Mucosa of rectum (tissue), 2 donors: ENCODE data around the gene PDS5A.
"Not testable (repeated sequence)": the region's sequence is repeated elsewhere in the genome, so short reads cannot be mapped to it uniquely, and the experiment has no call there.

ENCODE experiments used
- H3K27ac ChIP-seq, 2 donors: one replicate each; pipeline ENCODE4 v1.7.0; 2013; ENCODE audit warnings: inconsistent platforms in 2 of 2, low read depth in 2 of 2, low read length in 2 of 2
- H3K27me3 ChIP-seq, 2 donors: one replicate each; pipeline ENCODE4 v1.7.0; 2013; ENCODE audit warnings: low read length in 2 of 2; ENCODE audit not compliant: control insufficient read depth in 2 of 2, insufficient read depth in 2 of 2
- H3K36me3 ChIP-seq, 2 donors: one replicate each; pipeline ENCODE4 v1.7.0; 2013; ENCODE audit warnings: low read length in 2 of 2; ENCODE audit not compliant: control insufficient read depth in 2 of 2, insufficient read depth in 2 of 2
- H3K4me1 ChIP-seq, 2 donors: one replicate each; pipeline ENCODE4 v1.7.0; 2013; ENCODE audit warnings: low read length in 2 of 2, mild to moderate bottlenecking in 1 of 2; ENCODE audit not compliant: control insufficient read depth in 2 of 2, insufficient read depth in 2 of 2
- H3K4me3 ChIP-seq, 2 donors: one replicate each; pipeline ENCODE4 v1.7.0; 2013; ENCODE audit warnings: low read length in 2 of 2
- H3K9ac ChIP-seq, 2 donors: one replicate each; pipeline ENCODE4 v1.7.0; 2013; ENCODE audit warnings: low read length in 2 of 2, low read depth in 1 of 2, mild to moderate bottlenecking in 1 of 2
- H3K9me3 ChIP-seq, 2 donors: one replicate each; pipeline ENCODE4 v1.7.0; 2013; ENCODE audit warnings: low read length in 2 of 2; ENCODE audit not compliant: control insufficient read depth in 2 of 2
- donor health status: healthy.
- donor health status: Normal muscosa, but diverticular disease.

PDS5A gene

GRCh38 chr4:39818646-39819045 is 159.1 kb downstream of the PDS5A start:
- Histone ChIP-seq H3K9ac (no peak overlapping the region), H3K27ac (no peak overlapping the region), H3K4me1 (no peaks in the 10 kb centered on the region), H3K36me3 (peaks cover 3 to 4% of the 10 kb centered on the region in 2 donors), H3K4me3 (no peak overlapping the region), H3K27me3 (no peaks in the 10 kb centered on the region), H3K9me3 (no peaks in the 10 kb centered on the region)

DNA sequence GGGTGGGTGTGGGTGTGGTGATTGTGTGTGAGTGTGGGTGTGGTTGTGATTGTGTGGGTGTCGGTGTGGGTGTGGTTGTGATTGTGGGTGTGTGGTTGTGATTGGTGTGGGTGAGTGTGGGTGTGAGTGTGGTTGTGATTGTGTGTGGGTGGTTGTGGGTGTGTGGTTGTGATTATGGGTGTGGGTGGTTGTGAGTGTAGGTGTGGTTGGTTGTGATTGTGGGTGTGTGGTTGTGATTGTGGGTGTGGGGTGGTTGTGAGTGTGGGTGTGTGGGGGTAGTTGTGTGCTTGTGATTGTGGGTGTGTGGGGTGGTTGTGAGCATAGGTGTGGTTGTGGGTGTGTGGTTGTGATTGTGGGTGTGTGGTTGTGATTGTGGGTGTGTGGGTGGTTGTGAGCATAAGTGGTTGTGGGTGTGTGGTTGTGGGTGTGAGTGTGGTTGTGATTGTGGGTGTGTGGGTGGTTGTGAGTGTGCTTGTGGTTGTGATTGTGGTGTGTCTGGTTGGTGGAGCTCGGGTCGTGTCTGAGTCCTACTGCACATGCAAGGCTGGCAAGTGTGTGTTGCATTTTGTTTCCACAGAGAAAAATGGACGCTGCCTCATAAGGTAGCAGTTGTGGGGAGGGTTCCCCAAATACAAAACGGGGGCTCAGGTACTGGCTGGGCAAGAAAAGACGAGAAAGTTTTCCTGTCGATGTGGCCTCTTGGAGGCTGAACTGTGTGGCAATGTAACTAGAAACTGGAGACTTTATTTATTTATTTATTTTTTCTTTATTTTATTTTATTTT is 163.1 kb downstream of the PDS5A start:
- Histone ChIP-seq H3K4me1 (no peaks in the 10 kb centered on the region), H3K4me3 (no peak overlapping the region), H3K27me3 (no peaks in the 10 kb centered on the region), H3K36me3 (no peaks in the 10 kb centered on the region), H3K9ac (no peak overlapping the region), H3K27ac (no peak overlapping the region), H3K9me3 (no peaks in the 10 kb centered on the region)

DNA sequence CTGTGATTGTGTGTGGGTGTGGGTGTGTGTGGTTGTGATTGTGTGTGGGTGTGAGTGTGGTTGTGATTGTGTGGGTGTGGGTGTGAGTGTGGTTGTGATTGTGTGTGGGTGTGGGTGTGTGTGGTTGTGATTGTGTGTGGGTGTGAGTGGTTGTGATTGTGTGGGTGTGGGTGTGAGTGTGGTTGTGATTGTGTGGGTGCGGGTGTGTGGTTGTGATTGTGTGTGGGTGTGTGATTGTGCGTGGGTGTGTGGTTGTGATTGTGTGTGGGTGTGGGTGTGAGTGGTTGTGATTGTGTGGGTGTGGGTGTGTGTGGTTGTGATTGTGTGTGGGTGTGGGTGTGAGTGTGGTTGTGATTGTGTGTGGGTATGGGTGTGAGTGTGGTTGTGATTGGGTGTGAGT is 163.9 kb downstream of the PDS5A start:
- not testable (repeated sequence) for H3K27ac ChIP-seq, H3K27me3 ChIP-seq, H3K9me3 ChIP-seq

DNA sequence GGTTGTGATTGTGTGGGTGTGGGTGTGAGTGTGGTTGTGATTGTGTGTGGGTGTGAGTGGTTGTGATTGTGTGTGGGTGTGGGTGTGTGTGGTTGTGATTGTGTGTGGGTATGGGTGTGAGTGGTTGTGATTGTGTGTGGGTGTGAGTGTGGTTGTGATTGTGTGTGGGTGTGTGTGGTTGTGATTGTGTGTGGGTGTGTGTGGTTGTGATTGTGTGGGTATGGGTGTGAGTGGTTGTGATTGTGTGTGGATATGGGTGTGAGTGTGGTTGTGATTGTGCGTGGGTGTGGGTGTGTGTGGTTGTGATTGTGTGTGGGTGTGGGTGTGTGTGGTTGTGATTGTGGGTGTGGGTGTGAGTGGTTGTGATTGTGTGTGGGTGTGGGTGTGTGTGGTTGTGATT is 164.7 kb downstream of the PDS5A start:
- H3K27me3 ChIP-seq, H3K9me3 ChIP-seq, H3K4me1 ChIP-seq, H3K36me3 ChIP-seq, H3K27ac ChIP-seq, H3K9ac ChIP-seq, H3K4me3 ChIP-seq: not testable (repeated sequence)

More for the DNA sequence above, 163.9 kb downstream of the PDS5A start:
- not testable (repeated sequence) for H3K4me1 ChIP-seq, H3K36me3 ChIP-seq, H3K4me3 ChIP-seq, H3K9ac ChIP-seq

DNA sequence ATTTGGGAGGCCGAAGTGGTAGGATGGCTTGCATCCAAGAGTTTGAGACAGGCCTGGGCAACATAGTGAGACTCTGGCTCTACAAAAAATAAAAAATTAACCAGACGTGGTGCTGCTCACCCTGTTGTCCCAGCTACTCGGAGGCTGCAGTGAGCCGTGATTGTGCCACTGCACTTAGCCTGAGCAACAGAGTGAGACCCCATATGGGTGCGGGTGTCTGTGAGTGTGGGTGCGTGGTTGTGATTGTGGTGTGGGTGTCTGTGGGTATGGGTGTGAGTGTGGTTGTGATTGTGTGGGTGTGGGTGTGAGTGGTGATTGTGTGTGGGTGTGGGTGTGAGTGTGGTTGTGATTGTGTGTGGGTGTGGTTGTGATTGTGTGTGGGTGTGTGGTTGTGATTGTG is 165.2 kb downstream of the PDS5A start:
- Histone ChIP-seq H3K27ac (no peak overlapping the region), H3K27me3 (no peaks in the 10 kb centered on the region), H3K4me1 (no peaks in the 10 kb centered on the region), H3K4me3 (no peak overlapping the region), H3K9me3 (no peaks in the 10 kb centered on the region), H3K9ac (no peak overlapping the region), H3K36me3 (no peaks in the 10 kb centered on the region)

- H3K36me3 ChIP-seq = no peaks in the 10 kb centered on the region
- H3K9me3 ChIP-seq = no peaks in the 10 kb centered on the region
- no peaks in the 10 kb centered on the region for H3K4me1 ChIP-seq
- no peak overlapping the region for H3K27ac ChIP-seq
- no peak overlapping the region for H3K9ac ChIP-seq
- no peaks in the 10 kb centered on the region for H3K27me3 ChIP-seq
- no peak overlapping the region for H3K4me3 ChIP-seq
These were observed 169.4 kb downstream of the PDS5A start for GRCh38 chr4:39808231-39808749.

DNA sequence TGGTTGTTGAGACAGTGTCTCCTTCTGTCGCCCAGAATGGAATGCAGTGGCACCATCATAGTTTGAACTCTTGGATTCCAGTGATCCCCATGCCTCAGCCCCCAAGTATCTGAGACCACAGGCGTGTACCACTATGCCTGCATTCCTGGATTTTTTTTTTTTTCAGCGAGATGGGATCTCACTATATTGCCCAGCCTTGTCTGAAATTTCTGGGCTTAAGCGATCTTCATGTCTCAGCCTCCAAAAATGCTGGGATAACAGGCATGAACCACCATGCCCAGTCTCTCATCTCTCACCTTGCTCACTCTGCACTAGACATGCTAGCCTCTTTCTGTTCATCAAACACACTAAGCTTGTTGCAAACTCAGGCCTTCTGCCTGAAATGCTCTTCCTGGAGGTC is 175.7 kb downstream of the PDS5A start:
- no peaks in the 10 kb centered on the region for H3K4me1 ChIP-seq
- H3K9me3 ChIP-seq = no peaks in the 10 kb centered on the region
- H3K27ac ChIP-seq = no peak overlapping the region
- H3K36me3 ChIP-seq = no peaks in the 10 kb centered on the region
- no peak overlapping the region for H3K4me3 ChIP-seq
- no peak overlapping the region for H3K9ac ChIP-seq
- no peaks in the 10 kb centered on the region for H3K27me3 ChIP-seq

DNA sequence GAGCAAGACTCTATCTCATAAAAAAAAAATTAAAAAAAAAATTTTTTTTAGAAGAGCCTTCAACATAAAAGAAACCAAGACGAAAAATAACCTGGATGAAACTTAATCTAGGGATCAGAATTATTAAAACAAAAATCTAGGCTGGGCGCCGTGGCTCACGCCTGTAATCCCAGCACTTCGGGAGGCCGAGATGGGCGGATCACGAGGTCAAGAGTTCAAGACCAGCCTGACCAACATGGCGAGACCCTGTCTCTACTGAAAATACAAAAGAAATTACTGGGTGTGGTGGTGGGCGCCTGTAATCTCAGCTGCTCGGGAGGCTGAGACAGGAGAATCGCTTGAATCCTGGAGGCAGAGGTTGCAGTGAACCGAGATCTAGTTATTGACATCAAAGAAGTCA is 184.7 kb downstream of the PDS5A start:
- H3K27ac ChIP-seq, H3K36me3 ChIP-seq, H3K4me3 ChIP-seq, H3K9me3 ChIP-seq, H3K27me3 ChIP-seq, H3K9ac ChIP-seq, H3K4me1 ChIP-seq: not testable (repeated sequence)

GRCh38 chr4:39792529-39792928 is 185.2 kb downstream of the PDS5A start:
- no peaks in the 10 kb centered on the region for H3K9me3 ChIP-seq
- H3K4me3 ChIP-seq = no peak overlapping the region
- no peaks in the 10 kb centered on the region for H3K36me3 ChIP-seq
- H3K9ac ChIP-seq = no peak overlapping the region
- H3K27me3 ChIP-seq = no peaks in the 10 kb centered on the region
- H3K27ac ChIP-seq = no peak overlapping the region
- no peaks in the 10 kb centered on the region for H3K4me1 ChIP-seq

DNA sequence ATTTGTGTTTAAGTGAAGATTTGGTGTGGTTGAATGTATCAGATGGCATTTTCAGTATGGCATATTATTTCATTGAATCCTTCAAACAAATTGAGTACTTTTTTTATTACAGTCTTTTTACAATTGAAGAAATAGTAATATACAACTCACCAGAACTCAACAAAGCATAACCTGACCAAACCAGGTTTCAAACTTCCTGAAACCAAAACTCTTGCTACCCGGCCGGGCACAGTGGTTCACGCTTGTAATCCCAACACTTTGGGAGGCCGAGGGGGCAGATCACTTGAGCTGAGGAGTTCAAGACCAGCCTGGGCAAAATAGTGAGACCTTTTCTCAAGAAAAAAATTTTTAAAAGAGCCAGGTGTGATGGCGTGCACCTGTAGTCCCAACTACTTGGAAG is 185.6 kb downstream of the PDS5A start:
- no peak overlapping the region for H3K4me3 ChIP-seq
- H3K9me3 ChIP-seq = no peaks in the 10 kb centered on the region
- no peaks in the 10 kb centered on the region for H3K4me1 ChIP-seq
- H3K27me3 ChIP-seq = no peaks in the 10 kb centered on the region
- no peak overlapping the region for H3K9ac ChIP-seq
- no peak overlapping the region for H3K27ac ChIP-seq
- no peaks in the 10 kb centered on the region for H3K36me3 ChIP-seq
